NB4 (cell line): ENCODE results near the gene RXRA.

Source experiments
- MYC ChIP-seq: IDR thresholded peaks from 2 replicates; pipeline ENCODE4 v1.6.1; 2011; ENCODE audit warnings: low read depth, low read length
- POLR2A ChIP-seq: IDR thresholded peaks from 2 replicates; pipeline ENCODE4 v1.6.1; 2011; ENCODE audit warnings: mild to moderate bottlenecking; ENCODE audit not compliant: insufficient read length; ENCODE audit errors: extremely low read depth
- TF ChIP-seq, protein P1 (sequence below): IDR thresholded peaks from one replicate; pipeline ENCODE4 v1.5.1; 2012; ENCODE audit warnings: low read depth, low read length
- TF ChIP-seq, protein P2 (sequence below): IDR thresholded peaks from 2 replicates; pipeline ENCODE4 v1.6.1; 2011; ENCODE audit warnings: low read depth, low read length

DNA sequence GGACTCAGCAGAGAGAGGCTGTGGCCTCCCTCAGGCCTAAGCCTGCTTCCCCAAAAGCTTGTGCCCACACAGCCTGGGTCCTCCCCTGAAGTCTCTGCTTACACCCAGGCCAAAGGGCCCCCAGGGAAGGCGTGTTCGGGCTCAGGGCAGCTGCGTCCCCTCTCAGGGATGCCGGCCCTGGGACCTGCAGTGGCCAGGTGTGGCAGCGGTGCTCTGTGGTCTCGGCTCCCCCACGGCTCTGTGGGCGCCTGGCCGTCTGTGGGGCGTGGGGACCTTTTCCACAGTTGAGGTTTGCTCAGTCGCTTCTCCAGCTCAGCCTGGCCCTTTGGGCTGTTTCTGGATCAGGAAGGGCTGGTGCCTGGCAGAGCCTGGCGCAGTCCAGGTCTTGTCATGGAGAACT is 75.9 kb downstream of the RXRA start:
- TF ChIP-seq, protein P1, sequence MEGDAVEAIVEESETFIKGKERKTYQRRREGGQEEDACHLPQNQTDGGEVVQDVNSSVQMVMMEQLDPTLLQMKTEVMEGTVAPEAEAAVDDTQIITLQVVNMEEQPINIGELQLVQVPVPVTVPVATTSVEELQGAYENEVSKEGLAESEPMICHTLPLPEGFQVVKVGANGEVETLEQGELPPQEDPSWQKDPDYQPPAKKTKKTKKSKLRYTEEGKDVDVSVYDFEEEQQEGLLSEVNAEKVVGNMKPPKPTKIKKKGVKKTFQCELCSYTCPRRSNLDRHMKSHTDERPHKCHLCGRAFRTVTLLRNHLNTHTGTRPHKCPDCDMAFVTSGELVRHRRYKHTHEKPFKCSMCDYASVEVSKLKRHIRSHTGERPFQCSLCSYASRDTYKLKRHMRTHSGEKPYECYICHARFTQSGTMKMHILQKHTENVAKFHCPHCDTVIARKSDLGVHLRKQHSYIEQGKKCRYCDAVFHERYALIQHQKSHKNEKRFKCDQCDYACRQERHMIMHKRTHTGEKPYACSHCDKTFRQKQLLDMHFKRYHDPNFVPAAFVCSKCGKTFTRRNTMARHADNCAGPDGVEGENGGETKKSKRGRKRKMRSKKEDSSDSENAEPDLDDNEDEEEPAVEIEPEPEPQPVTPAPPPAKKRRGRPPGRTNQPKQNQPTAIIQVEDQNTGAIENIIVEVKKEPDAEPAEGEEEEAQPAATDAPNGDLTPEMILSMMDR: no peak
- TF ChIP-seq, protein P2, sequence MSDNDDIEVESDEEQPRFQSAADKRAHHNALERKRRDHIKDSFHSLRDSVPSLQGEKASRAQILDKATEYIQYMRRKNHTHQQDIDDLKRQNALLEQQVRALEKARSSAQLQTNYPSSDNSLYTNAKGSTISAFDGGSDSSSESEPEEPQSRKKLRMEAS: no peak
- TF ChIP-seq POLR2A (no peak), MYC (no peak)
